Occipital lobe (tissue), 2 donors: ENCODE data around the gene DOK5. TPM values are rescaled to one million over a fixed set of nuclear protein-coding genes. Genes with fewer than 3 reads are reported as not detected.

Experiments
- DNase-seq: peaks from one replicate; lab custom pipeline; 2025; lab: John Stamatoyannopoulos, UW
- total RNA-seq: library from RNA; depleted of rRNA; stranded (reverse); fragments of >200 nt; gene quantifications from one replicate; pipeline ENCODE4 v1.2.3, GENCODE V29; 2014

The DOK5 gene
- total RNA-seq, 1 donor from 2014 or later: 350 TPM

- no peak for DNase-seq
Measured at GRCh38 chr20:54645445-54646155, 170.2 kb downstream of the DOK5 start.

- no peak for DNase-seq
Measured at GRCh38 chr20:54646156-54646517, 170.7 kb downstream of the DOK5 start.

- DNase-seq: no peak
Measured at GRCh38 chr20:54648421-54649142, 173.2 kb downstream of the DOK5 start.

GRCh38 chr20:54649511-54649962 is 174.1 kb downstream of the DOK5 start:
- DNase-seq: peak; percentile 68

GRCh38 chr20:54650052-54650719 is 174.8 kb downstream of the DOK5 start:
- no peak for DNase-seq

GRCh38 chr20:54651252-54651651 is 175.9 kb downstream of the DOK5 start:
- DNase-seq: no peak

GRCh38 chr20:54654450-54654849 is 179.1 kb downstream of the DOK5 start:
- DNase-seq: no peak

GRCh38 chr20:54657268-54657826 is 182.0 kb downstream of the DOK5 start:
- no peak for DNase-seq

- DNase-seq: no peak
Measured at GRCh38 chr20:54658525-54658924, 183.1 kb downstream of the DOK5 start.

- no peak for DNase-seq
Measured at GRCh38 chr20:54661265-54661664, 185.9 kb downstream of the DOK5 start.

GRCh38 chr20:54661880-54662465 is 186.6 kb downstream of the DOK5 start:
- no peak for DNase-seq

- DNase-seq: no peak
Measured at GRCh38 chr20:54665812-54666211, 190.4 kb downstream of the DOK5 start.

GRCh38 chr20:54668271-54669039 is 193.1 kb downstream of the DOK5 start:
- DNase-seq: no peak

- DNase-seq: no peak
Measured at GRCh38 chr20:54669040-54669363, 193.6 kb downstream of the DOK5 start.

- no peak for DNase-seq
Measured at GRCh38 chr20:54678253-54678652, 202.9 kb downstream of the DOK5 start.

GRCh38 chr20:54680439-54680838 is 205.0 kb downstream of the DOK5 start:
- no peak for DNase-seq

GRCh38 chr20:54680872-54681619 is 205.7 kb downstream of the DOK5 start:
- no peak for DNase-seq

- no peak for DNase-seq
Measured at GRCh38 chr20:54681869-54682268, 206.5 kb downstream of the DOK5 start.

- no peak for DNase-seq
Measured at GRCh38 chr20:54688476-54688875, 213.1 kb downstream of the DOK5 start.

GRCh38 chr20:54690323-54690722 is 214.9 kb downstream of the DOK5 start:
- no peak for DNase-seq
